GM12874 (cell line): ENCODE data around the gene ZNF280B.

Experiments
- CTCF ChIP-seq: IDR thresholded peaks from 2 replicates; pipeline ENCODE4 v1.5.1; 2011; ENCODE audit warnings: low read depth, mild to moderate bottlenecking, control low read depth, low read length, moderate library complexity; ENCODE audit not compliant: insufficient read depth

ZNF280B gene

GRCh38 chr22:22474733-22475132, 33.8 kb downstream of the ZNF280B start:
- TF ChIP-seq CTCF: no peak

GRCh38 chr22:22469527-22469926, 39.0 kb downstream of the ZNF280B start:
- no peak for TF ChIP-seq CTCF

- no peak for TF ChIP-seq CTCF
Measured at GRCh38 chr22:22467112-22467511, 41.4 kb downstream of the ZNF280B start.

GRCh38 chr22:22465782-22466181, 42.8 kb downstream of the ZNF280B start:
- TF ChIP-seq CTCF: no peak

GRCh38 chr22:22465094-22465602, 43.4 kb downstream of the ZNF280B start:
- no peak for TF ChIP-seq CTCF

- no peak for TF ChIP-seq CTCF
Measured at GRCh38 chr22:22464541-22465054, 43.9 kb downstream of the ZNF280B start.

- peak; percentile 47 for TF ChIP-seq CTCF
Measured at GRCh38 chr22:22463855-22464540, 44.5 kb downstream of the ZNF280B start.
